K562 treated with DMSO at 1 percent for 24 hours (cell line): ENCODE measurements around the gene COL19A1. TPM values are rescaled to one million over a fixed set of nuclear protein-coding genes. Genes with fewer than 3 reads are reported as not detected.

Experiments
- total RNA-seq: library from RNA; unstranded; fragments of 300-600 nt; gene quantifications from 2 replicates; pipeline ENCODE4 v1.2.3, GENCODE V29; 2022; ENCODE audit warnings: low read depth; ENCODE audit not compliant: insufficient read depth

Gene COL19A1
- not detected in 2 replicates for total RNA-seq

GRCh38 chr6:69866351-69866769 lies at the start of gene COL19A1:
Gene COL19A1, plus strand, starts transcription at chr6:69866556. Its CDS starts 13,012 bp downstream, at chr6:69879568.

Other genes with a start within 250 kb of the COL19A1 start
- gene LMBRD1, start 69.5 kb upstream of the COL19A1 start, total RNA-seq, result 17.4 and 19.5 TPM in 2 replicates